Measurements from ENCODE around the gene CDT1. TPM values are rescaled to one million over a fixed set of nuclear protein-coding genes. Genes with fewer than 3 reads are reported as not detected.

CDT1 gene
- total and polyA plus RNA-seq, 8 donors = 9.3 to 20.4 (median 13.4) TPM

GRCh38 chr16:88848557-88848956 lies 45.0 kb downstream of the CDT1 start:
- peaks cover 4 to 18% of the 10 kb centered on the region in 2 donors for H3K4me1 ChIP-seq
- no peak overlapping the region for H3K27ac ChIP-seq
- intact Hi-C loops (cut with DNase I) = no loop called here
- no peaks in the 10 kb centered on the region for H3K27me3 ChIP-seq
- peaks cover 0 to 44% of the 10 kb centered on the region in 2 donors for H3K36me3 ChIP-seq
- H3K9me3 ChIP-seq = no peaks in the 10 kb centered on the region
- no peak overlapping the region for H3K4me3 ChIP-seq
- DNase-seq = no peak
- no peak for TF ChIP-seq CTCF (IDR thresholded peaks at IDR 0.05)
- no peak for ATAC-seq

GRCh38 chr16:88850531-88851199 lies 47.1 kb downstream of the CDT1 start:
- Histone ChIP-seq H3K4me3 (no peak overlapping the region), H3K9me3 (no peaks in the 10 kb centered on the region), H3K36me3 (peaks cover 0 to 40% of the 10 kb centered on the region in 2 donors), H3K27me3 (no peaks in the 10 kb centered on the region), H3K4me1 (peaks cover 6 to 39% of the 10 kb centered on the region in 2 donors), H3K27ac (no peak overlapping the region)
- intact Hi-C loops (cut with DNase I) = no loop called here
- ATAC-seq (no peak), DNase-seq (no peak)
- TF ChIP-seq CTCF (IDR thresholded peaks at IDR 0.05) = no peak

GRCh38 chr16:88851616-88852015 lies 48.0 kb downstream of the CDT1 start:
- ATAC-seq (no peak), DNase-seq (no peak)
- Histone ChIP-seq H3K4me1 (peaks cover 12 to 46% of the 10 kb centered on the region in 2 donors), H3K36me3 (peaks cover 0 to 40% of the 10 kb centered on the region in 2 donors), H3K4me3 (no peak overlapping the region), H3K27me3 (no peaks in the 10 kb centered on the region), H3K27ac (no peak overlapping the region), H3K9me3 (no peaks in the 10 kb centered on the region)
- no peak for TF ChIP-seq CTCF (IDR thresholded peaks at IDR 0.05)
- intact Hi-C loops (cut with DNase I) = no loop called here

GRCh38 chr16:88853325-88853941 lies 49.8 kb downstream of the CDT1 start:
- Histone ChIP-seq H3K4me1 (peaks cover 21 to 57% of the 10 kb centered on the region in 2 donors), H3K27ac (peak overlapping the region in 1 of 2 donors; percentile 83), H3K4me3 (no peak overlapping the region), H3K36me3 (peaks cover 0 to 29% of the 10 kb centered on the region in 2 donors), H3K9me3 (no peaks in the 10 kb centered on the region), H3K27me3 (no peaks in the 10 kb centered on the region)
- no peak for TF ChIP-seq CTCF (IDR thresholded peaks at IDR 0.05)
- ATAC-seq (no peak), DNase-seq (peak in 1 of 4 donors; percentile 47)
- intact Hi-C loops (cut with DNase I) = no loop called here

GRCh38 chr16:88854306-88855111 lies 50.9 kb downstream of the CDT1 start:
- Histone ChIP-seq H3K9me3 (no peaks in the 10 kb centered on the region), H3K27me3 (no peaks in the 10 kb centered on the region), H3K27ac (peak overlapping the region in 1 of 2 donors; percentile 83), H3K4me3 (peak overlapping the region in 1 of 2 donors; percentile 4), H3K36me3 (peaks cover 0 to 32% of the 10 kb centered on the region in 2 donors), H3K4me1 (peaks cover 21 to 68% of the 10 kb centered on the region in 2 donors)
- DNase-seq = no peak
- intact Hi-C loops (cut with DNase I) = no loop called here
- ATAC-seq = no peak
- no peak for TF ChIP-seq CTCF (IDR thresholded peaks at IDR 0.05)

Data from left lung (tissue), 10 donors.